Smooth muscle cell (in vitro differentiated cells): Measurements from ENCODE around the gene OTX2. TPM values are rescaled to one million over a fixed set of nuclear protein-coding genes. Genes with fewer than 3 reads are reported as not detected.

Source experiments
- DNase-seq: peaks from one replicate; lab custom pipeline; 2025; ENCODE audit not compliant: unreplicated experiment; lab: John Stamatoyannopoulos, UW
- H2AFZ ChIP-seq: fragments of 200-600 bp; sonication (generic); 2 replicates; pipeline ENCODE4 v1.6.0; 2016; ENCODE audit warnings: antibody characterized with exemption, low read depth, mild to moderate bottlenecking
- H3F3A ChIP-seq: fragments of 200-600 bp; sonication (generic); 2 replicates; pipeline ENCODE4 v1.6.0; 2017; ENCODE audit warnings: antibody characterized with exemption, low read depth
- H3K27ac ChIP-seq: fragments of 200-600 bp; sonication (generic); 2 replicates; pipeline ENCODE4 v1.5.1; 2016; ENCODE audit warnings: low read depth, mild to moderate bottlenecking
- H3K27me3 ChIP-seq: fragments of 200-600 bp; sonication (generic); 2 replicates; pipeline ENCODE4 v1.6.1; 2016; ENCODE audit warnings: low read depth, mild to moderate bottlenecking
- H3K36me3 ChIP-seq: fragments of 200-600 bp; sonication (generic); 2 replicates; pipeline ENCODE4 v1.5.1; 2016; ENCODE audit warnings: low read depth
- H3K4me1 ChIP-seq: fragments of 200-600 bp; sonication (generic); 2 replicates; pipeline ENCODE4 v1.5.1; 2016; ENCODE audit warnings: low read depth
- H3K4me2 ChIP-seq: fragments of 200-600 bp; sonication (generic); 2 replicates; pipeline ENCODE4 v1.6.0; 2016; ENCODE audit warnings: mild to moderate bottlenecking
- H3K4me3 ChIP-seq: fragments of 200-600 bp; sonication (generic); 2 replicates; pipeline ENCODE4 v1.5.1; 2016; ENCODE audit warnings: mild to moderate bottlenecking
- H3K79me2 ChIP-seq: fragments of 200-600 bp; sonication (generic); 2 replicates; pipeline ENCODE4 v1.6.0; 2016; ENCODE audit warnings: low read depth, mild to moderate bottlenecking
- H3K9ac ChIP-seq: fragments of 200-600 bp; sonication (generic); 2 replicates; pipeline ENCODE4 v1.6.0; 2016; ENCODE audit warnings: low read depth
- H3K9me3 ChIP-seq: fragments of 200-600 bp; sonication (generic); replicated peaks from 2 replicates; pipeline ENCODE4 v1.5.1; 2016; ENCODE audit warnings: low read depth
- H4K20me1 ChIP-seq: fragments of 200-600 bp; sonication (generic); 2 replicates; pipeline ENCODE4 v1.6.0; 2016; ENCODE audit warnings: low read depth
- WGBS: methylation state at CpG from one replicate; pipeline ENCODE4 v1.1.7; 2016; ENCODE audit warnings: low lambda C conversion rate; 5-methylcytosine and 5-hydroxymethylcytosine counted together
- polyA plus RNA-seq: library from polyadenylated mRNA; unstranded; fragments of >200 nt; fragmentation: Nextera tagmentation; extraction: Ambion mirVana; gene quantifications from 2 replicates; pipeline ENCODE4 v1.2.1, GENCODE V29; 2016
- total RNA-seq: library from RNA; depleted of rRNA; stranded (reverse); fragments of >200 nt; gene quantifications from 2 replicates; pipeline ENCODE4 v1.2.3, GENCODE V29; 2014
- TF ChIP-seq, protein P1 (sequence below): fragments of 200-600 bp; sonication (generic); IDR thresholded peaks from 2 replicates; pipeline ENCODE4 v1.5.1; 2017; ENCODE audit warnings: borderline replicate concordance, mild to moderate bottlenecking, antibody characterized with exemption; ENCODE audit not compliant: insufficient read depth, poor library complexity, severe bottlenecking

The OTX2 gene
- total and polyA plus RNA-seq, 2 experiments from 2014 or later: 0.08 TPM; not detected in 1

DNA sequence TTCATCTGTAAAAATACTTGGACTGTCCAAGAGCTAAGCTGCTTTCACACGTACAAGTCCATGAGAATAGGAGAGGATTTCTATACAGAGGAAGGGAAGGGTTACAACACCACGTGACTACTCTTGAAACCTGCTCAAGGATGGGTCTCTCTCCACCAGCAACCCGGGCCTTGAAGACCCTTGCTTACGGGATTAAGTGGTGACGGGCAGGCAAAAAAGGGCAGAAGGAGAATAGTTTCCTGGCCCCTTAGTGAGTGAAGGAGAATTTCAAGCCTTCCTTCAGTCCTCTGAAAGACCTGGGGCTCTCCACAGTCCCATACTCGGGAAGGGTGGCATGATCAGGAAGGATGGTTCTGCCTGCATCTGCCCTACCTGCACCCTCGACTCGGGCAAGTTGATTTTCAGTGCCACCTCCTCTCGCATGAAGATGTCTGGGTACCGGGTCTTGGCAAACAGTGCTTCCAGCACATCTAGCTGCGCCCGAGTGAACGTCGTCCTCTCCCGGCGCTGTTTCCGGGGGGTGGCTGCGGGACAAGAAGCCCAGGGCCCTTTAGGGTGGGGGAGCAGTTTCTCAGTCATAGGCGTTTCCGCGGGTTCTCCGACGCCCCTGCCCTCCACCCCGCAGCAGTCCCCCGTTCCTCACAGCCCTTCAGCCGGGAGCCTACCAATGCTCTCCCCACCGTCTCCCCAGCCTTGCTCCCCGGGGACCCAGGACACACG, 6.3 kb downstream of the OTX2 start:
- 17% methylated on average over 26 of the region's 29 CpGs for WGBS
- peaks cover 46% of the 10 kb centered on the region for H3K4me1 ChIP-seq

DNA sequence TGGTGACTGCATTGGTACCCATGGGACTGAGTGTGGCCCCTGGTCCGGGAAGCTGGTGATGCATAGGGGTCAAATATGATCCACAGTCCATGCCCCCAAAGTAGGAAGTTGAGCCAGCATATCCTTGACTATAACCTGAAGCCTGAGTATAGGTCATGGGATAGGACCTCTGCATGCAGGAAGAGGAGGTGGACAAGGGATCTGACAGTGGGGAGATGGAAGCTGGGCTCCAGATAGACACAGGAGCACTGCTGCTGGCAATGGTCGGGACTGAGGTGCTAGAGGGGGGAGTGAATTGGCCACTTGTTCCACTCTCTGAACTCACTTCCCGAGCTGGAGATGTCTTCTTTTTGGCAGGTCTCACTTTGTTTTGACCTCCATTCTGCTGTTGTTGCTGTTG, 8.4 kb downstream of the OTX2 start:
- H4K20me1 ChIP-seq: no peaks in the 10 kb centered on the region
- H3K4me2 ChIP-seq: no peak overlapping the region
- 79% methylated on average over 3 of the region's 3 CpGs for WGBS
- no peak for DNase-seq
- no peak overlapping the region for H3K9ac ChIP-seq
- H3K9me3 ChIP-seq: no peaks in the 10 kb centered on the region
- H3K4me1 ChIP-seq: peaks cover 60% of the 10 kb centered on the region
- no peak overlapping the region for H3K27ac ChIP-seq
- H3K27me3 ChIP-seq: peaks cover 100% of the 10 kb centered on the region
- no peak overlapping the region for H2AFZ ChIP-seq
- no peaks in the 10 kb centered on the region for H3K79me2 ChIP-seq
- no peaks in the 10 kb centered on the region for H3K36me3 ChIP-seq
- TF ChIP-seq, protein P1, sequence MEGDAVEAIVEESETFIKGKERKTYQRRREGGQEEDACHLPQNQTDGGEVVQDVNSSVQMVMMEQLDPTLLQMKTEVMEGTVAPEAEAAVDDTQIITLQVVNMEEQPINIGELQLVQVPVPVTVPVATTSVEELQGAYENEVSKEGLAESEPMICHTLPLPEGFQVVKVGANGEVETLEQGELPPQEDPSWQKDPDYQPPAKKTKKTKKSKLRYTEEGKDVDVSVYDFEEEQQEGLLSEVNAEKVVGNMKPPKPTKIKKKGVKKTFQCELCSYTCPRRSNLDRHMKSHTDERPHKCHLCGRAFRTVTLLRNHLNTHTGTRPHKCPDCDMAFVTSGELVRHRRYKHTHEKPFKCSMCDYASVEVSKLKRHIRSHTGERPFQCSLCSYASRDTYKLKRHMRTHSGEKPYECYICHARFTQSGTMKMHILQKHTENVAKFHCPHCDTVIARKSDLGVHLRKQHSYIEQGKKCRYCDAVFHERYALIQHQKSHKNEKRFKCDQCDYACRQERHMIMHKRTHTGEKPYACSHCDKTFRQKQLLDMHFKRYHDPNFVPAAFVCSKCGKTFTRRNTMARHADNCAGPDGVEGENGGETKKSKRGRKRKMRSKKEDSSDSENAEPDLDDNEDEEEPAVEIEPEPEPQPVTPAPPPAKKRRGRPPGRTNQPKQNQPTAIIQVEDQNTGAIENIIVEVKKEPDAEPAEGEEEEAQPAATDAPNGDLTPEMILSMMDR: no peak
- no peak overlapping the region for H3K4me3 ChIP-seq
- H3F3A ChIP-seq: no peaks in the 10 kb centered on the region

More for the DNA sequence above, 6.3 kb downstream of the OTX2 start:
- Histone ChIP-seq H3K27ac (no peak overlapping the region), H3F3A (no peaks in the 10 kb centered on the region), H3K36me3 (no peaks in the 10 kb centered on the region), H2AFZ (no peak overlapping the region), H3K79me2 (no peaks in the 10 kb centered on the region), H3K27me3 (peaks cover 100% of the 10 kb centered on the region), H3K9me3 (no peaks in the 10 kb centered on the region), H4K20me1 (no peaks in the 10 kb centered on the region), H3K9ac (no peak overlapping the region), H3K4me2 (no peak overlapping the region), H3K4me3 (no peak overlapping the region)
- no peak for DNase-seq
- TF ChIP-seq, protein P1: no peak

DNA sequence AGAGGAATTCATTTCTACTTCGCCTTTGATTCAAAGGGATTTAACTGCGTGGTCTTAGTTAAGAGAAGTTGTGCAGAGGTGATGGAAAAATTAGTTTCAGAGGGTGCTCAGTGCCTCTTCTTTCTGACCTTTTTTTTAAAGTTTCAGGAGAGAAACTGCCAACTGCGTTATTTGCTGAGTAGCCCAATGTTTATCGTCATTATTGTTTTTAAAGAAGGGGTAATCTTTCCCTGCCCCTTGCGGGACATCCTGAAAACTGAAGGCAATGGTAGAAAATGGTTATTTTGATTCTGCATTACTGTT, 11.0 kb downstream of the OTX2 start:
- Histone ChIP-seq H3K4me3 (no peak overlapping the region), H4K20me1 (no peaks in the 10 kb centered on the region), H3K4me1 (peaks cover 54% of the 10 kb centered on the region), H3K36me3 (no peaks in the 10 kb centered on the region), H3K4me2 (no peak overlapping the region), H2AFZ (no peak overlapping the region), H3F3A (no peaks in the 10 kb centered on the region), H3K9me3 (no peaks in the 10 kb centered on the region), H3K27me3 (peaks cover 100% of the 10 kb centered on the region), H3K79me2 (no peaks in the 10 kb centered on the region), H3K27ac (no peak overlapping the region), H3K9ac (no peak overlapping the region)
- no peak for DNase-seq
- WGBS: 13% methylated on average over 5 of the region's 5 CpGs
- TF ChIP-seq, protein P1: no peak
